GM19328 (cell line): ENCODE results near the gene STX16.

Experiments used
- ATAC-seq: cut with Tn5 transposase; IDR thresholded peaks from one replicate; pipeline ENCODE4 v1.9.1; 2021; ENCODE audit warnings: mild to moderate bottlenecking, moderate library complexity; ENCODE audit not compliant: unreplicated experiment

The STX16 gene

GRCh38 chr20:58618351-58619076 lies 32.6 kb upstream of the STX16 start:
- no peak for ATAC-seq

DNA sequence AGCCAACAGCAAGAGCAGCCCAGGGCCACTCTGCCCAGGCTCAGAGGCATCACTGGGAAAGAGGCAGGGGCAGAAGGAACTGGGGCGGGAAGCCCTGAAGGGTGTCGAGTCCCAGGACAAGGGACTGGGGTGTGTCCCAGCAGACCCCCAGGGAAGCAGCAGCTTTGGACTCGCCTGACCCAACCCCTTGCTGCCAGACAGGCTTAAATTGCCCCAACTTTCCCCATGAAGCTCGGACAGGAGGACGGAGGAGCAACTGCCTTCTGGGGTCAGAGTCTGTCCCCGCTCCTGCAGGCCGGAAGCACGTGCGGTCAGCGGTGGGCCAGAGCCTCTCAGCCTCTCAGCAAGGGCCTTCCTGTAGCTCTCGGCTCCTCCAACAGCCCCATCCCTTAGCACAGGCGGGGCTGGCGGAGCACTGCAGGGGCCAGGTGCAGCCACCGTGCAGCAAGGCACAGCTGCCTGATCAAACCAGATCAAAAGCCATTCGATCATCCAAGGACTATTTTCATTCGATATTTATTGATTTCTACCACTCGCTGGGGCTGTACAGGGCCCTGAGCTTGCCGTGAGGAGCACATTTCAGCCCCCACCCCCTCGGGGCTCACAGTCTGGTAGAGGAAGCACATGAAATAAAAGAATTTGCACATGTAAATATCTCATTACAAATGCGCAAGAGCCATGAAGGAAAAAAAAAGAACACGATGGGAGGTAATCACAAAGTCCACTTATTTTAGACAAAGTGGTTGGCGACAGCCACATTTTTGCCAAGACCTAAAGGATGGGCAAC lies 31.8 kb upstream of the STX16 start:
- no peak for ATAC-seq

DNA sequence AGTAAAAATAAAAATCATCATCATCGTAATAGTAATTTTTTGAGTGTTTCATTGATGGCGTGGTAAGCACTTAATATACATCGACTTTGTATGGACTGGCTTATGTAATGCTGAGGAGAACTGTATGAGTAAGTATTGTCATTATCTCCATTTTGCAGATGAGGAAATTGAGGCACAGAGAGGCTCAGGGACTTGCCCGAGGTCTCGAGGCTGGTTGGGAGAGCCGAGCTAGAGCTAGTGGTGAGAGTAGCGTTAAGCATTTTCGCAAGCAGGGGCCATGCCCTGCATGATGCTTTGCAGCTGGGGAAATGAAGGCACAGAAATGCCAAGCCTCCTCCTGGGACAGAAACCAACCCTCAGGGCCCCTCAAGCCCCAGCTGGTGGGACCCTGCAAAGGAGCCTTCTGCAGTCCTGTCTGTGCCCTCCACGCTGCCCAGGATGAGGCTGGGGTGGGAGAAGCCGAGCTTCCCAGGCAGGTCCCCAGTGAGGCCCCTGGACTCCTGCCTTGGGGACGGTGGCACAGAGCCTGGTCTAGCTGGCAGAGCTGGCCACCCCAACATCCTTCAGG lies 31.1 kb upstream of the STX16 start:
- ATAC-seq = no peak

GRCh38 chr20:58621906-58622548 lies 29.1 kb upstream of the STX16 start:
- no peak for ATAC-seq

GRCh38 chr20:58622671-58623578 lies 28.2 kb upstream of the STX16 start:
- no peak for ATAC-seq

- no peak for ATAC-seq
Observed at GRCh38 chr20:58623579-58624473, 27.3 kb upstream of the STX16 start.

- no peak for ATAC-seq
Observed at GRCh38 chr20:58624687-58625086, 26.4 kb upstream of the STX16 start.

GRCh38 chr20:58625585-58625984 lies 25.5 kb upstream of the STX16 start:
- ATAC-seq = no peak

DNA sequence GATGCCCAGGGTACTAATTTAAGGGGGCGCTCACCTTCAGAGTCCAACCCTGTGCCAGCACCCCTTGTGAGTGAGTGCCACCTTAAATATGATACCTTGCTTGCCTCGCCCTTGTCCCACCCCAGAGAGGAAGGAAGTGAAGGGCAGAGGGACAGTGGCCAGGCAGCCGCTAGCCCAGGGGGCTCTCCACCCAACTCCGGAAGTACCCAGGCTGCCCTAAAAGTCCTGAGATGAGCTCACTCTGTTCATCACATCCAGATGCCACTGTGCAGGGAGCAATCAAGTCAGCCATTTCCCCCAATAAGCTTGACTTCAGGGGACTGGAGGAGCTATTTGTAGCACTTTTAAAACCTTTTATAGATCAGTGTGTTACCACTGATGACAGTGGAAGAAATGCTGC lies 25.0 kb upstream of the STX16 start:
- no peak for ATAC-seq

GRCh38 chr20:58627212-58628072 lies 23.6 kb upstream of the STX16 start:
- no peak for ATAC-seq

- no peak for ATAC-seq
Observed at GRCh38 chr20:58628491-58629214, 22.4 kb upstream of the STX16 start.

- ATAC-seq = no peak
Observed at GRCh38 chr20:58629215-58629580, 21.9 kb upstream of the STX16 start.

DNA sequence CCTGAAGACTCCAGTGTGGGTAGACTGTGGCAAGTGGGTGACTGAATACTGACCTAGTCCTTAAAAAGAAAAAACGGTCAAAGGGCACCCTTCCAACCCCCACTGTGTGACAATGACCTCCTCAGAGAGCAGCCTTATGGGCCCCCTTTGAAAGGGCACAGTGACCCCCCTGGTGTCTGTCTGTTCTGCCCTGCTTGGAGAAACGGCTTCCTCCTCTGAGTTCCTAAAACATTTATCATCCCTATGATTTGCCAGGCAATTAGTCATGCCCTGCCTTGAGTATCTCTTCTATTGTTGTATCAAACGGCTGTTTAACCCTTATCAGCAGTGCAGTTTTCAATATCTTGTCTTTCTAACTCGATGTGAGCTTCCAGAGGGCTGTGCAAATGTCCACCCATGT lies 21.0 kb upstream of the STX16 start:
- ATAC-seq = no peak

DNA sequence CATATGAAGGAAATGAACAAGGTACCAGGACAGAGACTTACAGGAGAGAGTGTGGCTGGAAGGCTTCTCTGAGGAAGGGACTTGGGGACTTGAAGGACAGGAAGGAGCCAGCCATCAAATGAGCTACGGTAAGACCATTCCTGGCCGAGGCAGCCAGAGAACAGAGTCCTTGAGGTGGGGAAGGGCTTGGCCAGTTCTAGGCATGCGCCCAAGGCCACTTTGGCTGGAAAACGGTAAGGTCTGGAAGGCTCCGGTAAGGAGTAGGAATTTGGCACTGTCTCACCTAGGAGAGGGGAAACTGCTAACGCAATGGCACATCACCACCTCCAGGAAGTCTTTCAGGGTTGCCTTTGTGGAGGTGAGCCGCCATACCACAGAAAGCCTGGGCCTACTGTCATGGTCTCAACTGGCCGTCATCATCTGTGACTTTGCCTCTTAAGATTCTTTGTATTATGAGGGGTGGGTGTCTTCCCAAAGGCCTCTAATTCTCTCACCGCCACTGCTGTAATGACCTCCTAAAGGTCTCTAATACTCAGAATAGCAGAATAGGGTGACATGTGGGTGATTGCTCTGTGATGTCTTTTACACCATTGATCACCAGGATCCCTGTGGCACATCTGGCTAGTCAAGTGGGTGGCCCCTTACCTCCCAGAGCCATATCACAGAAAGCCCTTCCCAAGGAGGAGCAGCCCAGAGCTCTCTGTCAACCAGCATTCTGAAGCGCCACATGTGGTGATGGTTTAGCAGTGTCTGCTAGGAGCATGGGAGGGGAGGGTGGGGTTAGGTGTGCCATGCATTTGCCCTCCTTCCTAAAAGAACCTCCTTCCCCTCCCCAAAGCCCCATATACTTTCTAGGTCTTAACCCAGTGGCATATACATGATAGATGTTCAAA lies 17.7 kb upstream of the STX16 start:
- no peak for ATAC-seq

GRCh38 chr20:58634059-58634458 lies 17.0 kb upstream of the STX16 start:
- no peak for ATAC-seq

DNA sequence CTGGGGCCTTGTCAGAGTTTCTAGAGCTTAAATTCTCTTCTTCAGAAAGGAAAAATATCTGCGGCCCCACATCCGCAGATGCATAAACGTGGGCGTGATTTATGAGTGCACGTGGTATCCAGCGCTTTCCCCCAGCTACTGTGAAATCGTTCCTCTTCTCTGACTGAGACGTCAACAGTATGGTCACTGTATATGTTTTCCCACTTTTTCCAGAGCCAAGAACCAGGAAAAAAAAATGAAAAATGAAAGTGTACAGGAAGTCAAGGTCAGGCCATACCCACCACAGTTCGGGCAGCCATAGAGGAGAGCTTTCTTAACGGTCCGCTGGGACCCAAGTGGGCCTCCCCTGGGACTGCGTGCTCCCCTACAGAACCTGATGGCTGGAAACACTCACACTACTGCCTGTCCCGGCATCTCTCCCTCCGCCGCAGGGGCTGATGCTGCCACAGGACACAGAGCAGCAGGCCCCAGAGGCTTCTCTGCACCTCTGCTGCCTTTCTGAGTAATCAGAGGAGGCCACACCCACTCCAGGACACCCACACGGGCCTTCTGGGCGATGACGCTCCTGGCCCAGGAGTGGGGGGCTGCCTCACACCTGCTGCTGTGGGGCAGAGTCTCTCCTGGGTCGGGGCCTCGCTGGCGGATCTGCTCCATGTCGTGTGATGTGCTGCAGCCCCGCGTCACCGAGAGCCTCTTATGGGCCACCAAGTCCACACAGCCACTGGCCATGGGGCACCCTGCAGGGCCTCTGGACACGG lies 16.4 kb upstream of the STX16 start:
- ATAC-seq = no peak
